HG02623 (cell line): ENCODE data around the gene TEX264.
"Not testable (repeated sequence)": the region's sequence is repeated elsewhere in the genome, so short reads cannot be mapped to it uniquely, and the experiment has no call there.

Experiments
- ATAC-seq: cut with Tn5 transposase; IDR thresholded peaks from one replicate; pipeline ENCODE4 v1.9.1; 2021; ENCODE audit warnings: moderate library complexity; ENCODE audit not compliant: unreplicated experiment

Gene TEX264

DNA sequence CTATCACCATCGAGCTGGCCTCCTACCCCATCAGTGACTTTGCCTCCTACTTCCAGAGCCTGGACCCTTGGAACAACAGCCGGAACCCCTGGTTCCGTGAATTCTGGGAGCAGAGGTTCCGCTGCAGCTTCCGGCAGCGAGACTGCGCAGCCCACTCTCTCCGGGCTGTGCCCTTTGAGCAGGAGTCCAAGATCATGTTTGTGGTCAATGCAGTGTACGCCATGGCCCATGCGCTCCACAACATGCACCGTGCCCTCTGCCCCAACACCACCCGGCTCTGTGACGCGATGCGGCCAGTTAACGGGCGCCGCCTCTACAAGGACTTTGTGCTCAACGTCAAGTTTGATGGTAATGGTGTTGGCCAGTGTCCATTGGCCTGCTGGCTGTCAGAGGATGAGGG lies 41.9 kb downstream of the TEX264 start:
- ATAC-seq: no peak

- ATAC-seq: no peak
Observed at GRCh38 chr3:51715231-51715976, 44.4 kb downstream of the TEX264 start.

DNA sequence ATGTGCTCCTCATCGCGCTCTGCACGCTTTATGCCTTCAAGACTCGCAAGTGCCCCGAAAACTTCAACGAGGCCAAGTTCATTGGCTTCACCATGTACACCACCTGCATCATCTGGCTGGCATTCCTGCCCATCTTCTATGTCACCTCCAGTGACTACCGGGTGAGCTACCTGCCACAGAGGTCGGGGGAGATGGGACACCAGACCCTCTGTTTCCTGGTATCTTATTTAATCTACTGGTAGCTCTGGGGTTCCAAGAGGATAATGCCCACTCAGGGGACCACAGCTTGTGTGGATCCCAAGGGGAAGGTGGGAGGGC lies 44.9 kb downstream of the TEX264 start:
- no peak for ATAC-seq

GRCh38 chr3:51716805-51717204 lies 45.8 kb downstream of the TEX264 start:
- no peak for ATAC-seq

DNA sequence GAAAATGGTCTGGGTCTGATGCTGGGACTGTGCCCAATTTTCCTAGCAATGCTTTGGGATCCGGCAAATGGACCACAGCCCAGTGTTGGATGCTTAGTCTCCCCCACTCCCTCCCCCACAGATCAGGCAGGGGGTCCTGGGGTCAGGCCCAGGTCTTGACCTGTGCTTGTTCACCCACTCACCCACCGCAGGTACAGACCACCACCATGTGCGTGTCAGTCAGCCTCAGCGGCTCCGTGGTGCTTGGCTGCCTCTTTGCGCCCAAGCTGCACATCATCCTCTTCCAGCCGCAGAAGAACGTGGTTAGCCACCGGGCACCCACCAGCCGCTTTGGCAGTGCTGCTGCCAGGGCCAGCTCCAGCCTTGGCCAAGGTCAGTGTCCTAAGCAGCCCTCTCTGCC lies 46.4 kb downstream of the TEX264 start:
- ATAC-seq: no peak

GRCh38 chr3:51717947-51718346 lies 46.9 kb downstream of the TEX264 start:
- ATAC-seq: no peak

- no peak for ATAC-seq
Observed at GRCh38 chr3:51718547-51719409, 47.7 kb downstream of the TEX264 start.

- ATAC-seq: no peak
Observed at GRCh38 chr3:51719410-51720025, 48.5 kb downstream of the TEX264 start.

- ATAC-seq: no peak
Observed at GRCh38 chr3:51720292-51721061, 49.4 kb downstream of the TEX264 start.

DNA sequence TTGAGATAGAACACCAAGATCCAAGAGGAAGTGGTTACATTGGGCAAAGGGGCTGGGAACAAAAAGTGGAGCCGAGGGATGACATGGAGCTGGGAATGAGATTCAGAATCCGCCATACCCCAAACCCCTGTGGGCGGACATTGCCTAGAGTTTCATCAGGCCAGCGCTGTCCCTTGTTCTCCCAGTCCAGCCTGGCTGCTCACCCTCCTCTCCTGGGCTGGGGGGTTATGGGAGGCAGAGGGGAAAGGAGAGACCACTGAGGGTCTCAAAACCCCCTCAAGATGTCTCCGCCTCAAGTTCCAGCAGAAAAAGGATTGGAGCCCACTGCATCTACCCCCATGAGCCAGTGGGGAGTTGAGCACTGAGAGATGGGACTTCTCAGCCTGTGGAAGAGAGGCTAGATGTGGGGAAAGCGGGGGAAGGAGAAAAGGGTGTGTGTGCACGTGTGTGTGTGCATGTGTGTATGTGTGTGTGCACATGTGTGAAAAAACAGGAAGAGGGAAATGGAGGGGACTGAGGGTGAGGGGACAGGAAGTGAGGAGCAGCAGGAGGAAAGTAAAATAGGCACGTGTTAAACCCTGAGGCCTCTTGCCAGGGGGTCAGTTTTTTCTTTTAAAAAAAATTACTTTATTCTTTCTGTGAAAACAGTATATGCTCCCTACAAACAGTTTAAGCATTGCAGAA lies 50.2 kb downstream of the TEX264 start:
- ATAC-seq: no peak

- no peak for ATAC-seq
Observed at GRCh38 chr3:51722362-51722761, 51.3 kb downstream of the TEX264 start.

DNA sequence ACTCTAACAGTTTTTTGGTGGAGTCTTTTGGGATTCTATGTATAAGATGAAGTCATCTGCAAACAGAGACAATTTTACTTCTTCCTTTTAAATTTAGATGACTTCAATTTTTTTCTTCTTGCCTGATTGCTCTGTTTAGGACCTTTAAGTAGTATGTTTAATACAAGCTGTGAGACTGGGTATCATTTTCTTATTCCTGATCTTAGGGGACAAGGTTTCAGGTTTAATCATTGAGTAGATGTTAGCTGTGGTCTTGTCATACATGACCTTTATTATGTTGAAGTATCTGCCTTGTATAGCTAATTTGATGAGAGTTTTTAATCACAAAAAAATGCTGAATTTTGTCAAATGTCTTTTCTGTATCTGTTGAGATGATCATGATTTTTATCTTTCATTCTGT lies 56.4 kb downstream of the TEX264 start:
- ATAC-seq: no peak

DNA sequence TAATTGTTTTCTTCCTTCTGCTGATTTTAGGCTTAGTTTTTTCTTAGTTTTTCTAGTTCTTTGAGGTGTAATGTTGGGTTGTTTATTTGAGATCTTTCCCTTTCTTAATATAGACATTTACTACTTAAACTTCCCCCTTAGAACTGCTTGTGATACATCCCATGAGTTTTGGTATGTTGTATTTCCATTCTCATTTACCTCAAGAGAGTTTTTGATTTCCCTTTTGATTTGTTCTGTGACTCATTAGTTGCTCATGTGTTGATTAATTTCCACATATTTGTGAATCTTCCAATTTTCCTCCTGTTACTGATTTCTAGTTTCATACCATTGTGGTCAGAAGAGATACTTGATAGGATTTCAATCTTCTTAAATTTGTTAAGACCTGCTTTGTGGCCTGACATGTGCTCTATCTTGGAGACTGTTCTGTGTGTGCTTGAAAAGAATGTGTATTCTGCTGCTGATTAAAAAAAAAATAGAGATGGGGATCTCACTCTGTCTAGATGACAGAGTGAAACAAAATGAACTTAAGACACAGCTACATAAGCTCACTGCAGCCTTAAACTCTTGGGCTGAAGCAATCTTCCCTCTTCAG lies 58.1 kb downstream of the TEX264 start:
- ATAC-seq: no peak

DNA sequence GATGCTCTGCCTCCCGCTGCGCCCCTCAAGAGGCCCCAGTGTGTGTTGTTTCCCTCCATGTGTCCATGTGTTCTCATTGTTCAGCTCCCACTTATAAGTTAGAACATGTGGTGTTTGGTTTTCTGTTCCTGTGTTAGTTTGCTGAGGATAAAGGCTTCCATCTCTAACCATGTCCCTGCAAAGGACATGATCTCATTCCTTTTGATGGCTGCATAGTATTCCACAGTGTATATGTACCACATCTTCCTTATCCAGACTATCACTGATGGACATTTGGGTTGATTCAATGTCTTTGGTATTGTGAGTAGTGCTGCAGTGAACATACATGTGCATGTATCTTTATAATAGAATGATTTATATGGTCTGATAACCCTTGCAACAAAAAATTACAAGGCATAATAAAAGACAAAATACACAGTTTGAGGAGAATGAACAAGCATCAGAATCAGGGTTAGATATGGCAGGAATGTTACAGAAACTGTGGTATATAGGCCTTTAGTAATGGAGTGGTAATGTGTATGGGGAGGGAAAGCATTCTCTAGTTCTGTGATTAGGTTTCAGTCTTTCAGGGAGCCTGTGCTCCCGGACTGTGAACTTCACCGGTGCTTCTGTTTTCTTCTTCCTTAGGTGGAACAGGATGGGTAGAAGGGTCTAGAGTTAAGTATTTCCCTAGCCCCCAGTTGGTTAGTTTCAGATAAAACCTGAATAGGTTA lies 63.0 kb downstream of the TEX264 start:
- no peak for ATAC-seq

DNA sequence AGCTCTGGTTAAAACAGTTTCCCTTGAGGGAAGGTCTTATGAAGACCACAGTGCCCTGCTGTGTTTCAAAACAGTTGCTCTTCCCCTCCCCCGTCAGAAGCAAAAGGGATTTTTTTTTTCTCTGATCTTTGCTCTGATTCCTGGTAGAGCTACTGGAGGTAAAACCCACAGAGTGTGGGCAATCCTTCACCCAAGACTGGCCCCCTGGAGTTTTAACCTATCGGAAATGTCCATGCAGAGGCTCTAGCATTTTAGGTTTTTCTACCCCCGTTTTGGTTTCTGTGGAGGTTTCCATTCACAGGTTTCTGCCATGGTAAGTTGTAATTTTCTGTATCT lies 63.5 kb downstream of the TEX264 start:
- ATAC-seq: no peak

DNA sequence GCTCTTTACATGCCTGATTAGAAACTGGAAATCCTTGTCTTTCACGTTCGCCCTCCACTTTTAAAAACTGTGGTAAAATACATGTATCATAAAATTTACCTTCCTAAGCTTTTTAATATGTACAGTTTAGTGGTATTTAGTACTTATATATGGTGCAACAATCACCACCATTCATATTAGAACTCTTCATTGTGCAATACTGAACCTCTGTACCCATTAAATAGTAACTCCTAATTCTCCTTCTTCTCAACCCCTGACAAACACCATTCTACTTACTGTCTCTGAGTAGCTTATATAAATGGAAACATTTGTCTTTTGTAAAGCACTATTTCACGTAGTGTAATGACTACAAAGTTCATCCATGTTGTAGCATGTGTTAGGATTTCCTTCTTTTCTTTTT lies 64.0 kb downstream of the TEX264 start:
- no peak for ATAC-seq

- no peak for ATAC-seq
Observed at GRCh38 chr3:51735950-51736349, 64.9 kb downstream of the TEX264 start.

GRCh38 chr3:51739110-51739509 lies 68.1 kb downstream of the TEX264 start:
- no peak for ATAC-seq

DNA sequence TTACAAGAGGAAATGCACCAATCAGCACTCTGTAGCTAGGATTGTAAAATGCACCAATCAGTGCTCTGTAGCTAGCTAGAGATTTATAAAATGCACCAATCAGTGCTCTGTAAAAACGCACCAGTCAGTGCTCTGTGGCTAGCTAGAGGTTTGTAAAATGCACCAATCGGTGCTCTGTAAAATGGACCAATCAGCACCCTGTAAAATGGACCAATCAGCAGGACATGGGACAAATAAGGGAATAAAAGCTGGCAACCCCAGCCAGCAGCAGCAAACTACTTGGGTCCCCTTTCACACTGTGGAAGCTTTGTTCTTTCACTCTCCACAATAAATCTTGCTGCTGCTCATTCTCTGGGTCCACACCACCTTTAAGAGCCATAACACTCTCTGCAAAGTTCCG lies 71.3 kb downstream of the TEX264 start:
- not testable (repeated sequence) for ATAC-seq

DNA sequence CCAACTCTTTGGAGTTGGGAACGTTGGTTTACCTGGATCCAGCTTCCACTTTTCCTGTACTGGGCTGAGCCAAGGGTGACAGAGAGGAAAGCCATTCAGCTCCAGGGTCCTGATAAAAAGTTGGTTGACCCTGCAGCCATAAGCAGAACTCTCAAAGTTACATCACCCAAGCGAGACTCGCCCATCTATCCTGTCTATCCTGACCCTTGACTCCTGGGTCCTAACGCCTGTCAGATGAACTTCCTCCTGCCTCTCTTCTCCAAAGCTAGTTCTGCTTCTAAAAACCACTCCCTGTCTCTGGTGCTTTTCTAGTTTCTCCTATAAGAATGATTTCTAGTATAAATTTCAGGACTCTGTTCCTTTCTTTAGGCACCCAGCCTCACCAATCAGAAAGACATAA lies 71.9 kb downstream of the TEX264 start:
- not testable (repeated sequence) for ATAC-seq
